HL-60 (cell line): Measurements from ENCODE around the gene ABCA7.

Experiments used
- CTCF ChIP-seq: IDR thresholded peaks from one replicate; pipeline ENCODE4 v1.5.1; 2011; ENCODE audit warnings: low read length, control low read depth, inconsistent platforms; ENCODE audit not compliant: insufficient read depth
- GABPA ChIP-seq: IDR thresholded peaks from 2 replicates; pipeline ENCODE4 v1.6.1; 2012; ENCODE audit warnings: low read depth
- POLR2AphosphoS5 ChIP-seq: IDR thresholded peaks from 2 replicates; pipeline ENCODE4 v1.6.1; 2012; ENCODE audit warnings: low read depth
- REST ChIP-seq: IDR thresholded peaks from 2 replicates; pipeline ENCODE4 v1.6.1; 2012; ENCODE audit warnings: low read depth; ENCODE audit not compliant: insufficient replicate concordance

GRCh38 chr19:992670-993055, 47.2 kb upstream of the ABCA7 start:
- no peak for TF ChIP-seq POLR2AphosphoS5
- no peak for TF ChIP-seq CTCF
- TF ChIP-seq REST, result no peak
- no peak for TF ChIP-seq GABPA
